WTC11 (cell line): Measurements from ENCODE around the gene FOXRED2. TPM values are rescaled to one million over a fixed set of nuclear protein-coding genes. Genes with fewer than 3 reads are reported as not detected.

Experiments
- ATAC-seq: fragments of 200-7000 bp; cut with Tn5 transposase; 2 replicates; pipeline ENCODE4 v1.10.0; 2021; ENCODE audit warnings: mild to moderate bottlenecking, moderate library complexity
- CTCF ChIA-PET: fragments of 300-600 bp; sonication (Branson Sonifier 250); formaldehyde crosslinking; loops from one replicate; lab custom pipeline; 2021; ENCODE audit warnings: antibody characterized with exemption; lab: Charles Lee
- POLR2A ChIA-PET: fragments of 350-600 bp; sonication (Branson Sonifier 250); formaldehyde crosslinking; loops from one replicate; lab custom pipeline; 2021; ENCODE audit warnings: antibody characterized with exemption; lab: Charles Lee
- DNase-seq: peaks from one replicate; pipeline ENCODE4 v3.0.0; 2021; ENCODE audit warnings: low spot score
- H3K27ac Mint-ChIP-seq: 2 replicates; pipeline ENCODE4 v1.8.0; 2021; ENCODE audit warnings: mixed read lengths
- H3K27me3 Mint-ChIP-seq: 2 replicates; pipeline ENCODE4 v1.8.0; 2021; ENCODE audit warnings: low read depth, mild to moderate bottlenecking, moderate library complexity, mixed read lengths
- H3K36me3 Mint-ChIP-seq: 2 replicates; pipeline ENCODE4 v1.8.0; 2021; ENCODE audit warnings: mixed read lengths
- H3K4me1 Mint-ChIP-seq: 2 replicates; pipeline ENCODE4 v1.8.0; 2022; ENCODE audit warnings: mixed read lengths
- H3K4me3 Mint-ChIP-seq: 2 replicates; pipeline ENCODE4 v1.8.0; 2021; ENCODE audit warnings: mild to moderate bottlenecking, moderate library complexity, mixed read lengths
- H3K9me3 Mint-ChIP-seq: 2 replicates; pipeline ENCODE4 v1.8.0; 2021; ENCODE audit warnings: mixed read lengths
- ATF3 ChIP-seq: sonication (generic); formaldehyde crosslinking; conservative IDR thresholded peaks from 2 replicates; pipeline ENCODE4 v1.8.1; 2022; ENCODE audit warnings: mild to moderate bottlenecking, missing genetic modification reagents
- ATF6 ChIP-seq: sonication (generic); formaldehyde crosslinking; IDR thresholded peaks from 2 replicates; pipeline ENCODE4 v1.8.1; 2023; ENCODE audit warnings: mild to moderate bottlenecking, missing genetic modification reagents
- CBFB ChIP-seq: sonication (generic); formaldehyde crosslinking; IDR thresholded peaks from 2 replicates; pipeline ENCODE4 v1.8.1; 2022; ENCODE audit warnings: mild to moderate bottlenecking, low read depth, missing genetic modification reagents
- E2F1 ChIP-seq: sonication (generic); formaldehyde crosslinking; IDR thresholded peaks from 2 replicates; pipeline ENCODE4 v1.8.0; 2022; ENCODE audit warnings: mild to moderate bottlenecking, missing genetic modification reagents
- E2F4 ChIP-seq: sonication (generic); formaldehyde crosslinking; IDR thresholded peaks from 2 replicates; pipeline ENCODE4 v1.8.1; 2022; ENCODE audit warnings: low read depth, mild to moderate bottlenecking, moderate library complexity, missing genetic modification reagents, borderline replicate concordance
- ELF4 ChIP-seq: sonication (generic); formaldehyde crosslinking; IDR thresholded peaks from 2 replicates; pipeline ENCODE4 v1.8.1; 2022; ENCODE audit warnings: low read depth, mild to moderate bottlenecking, moderate library complexity, missing genetic modification reagents
- ETV6 ChIP-seq: sonication (generic); formaldehyde crosslinking; IDR thresholded peaks from 2 replicates; pipeline ENCODE4 v1.8.1; 2022; ENCODE audit warnings: mild to moderate bottlenecking, missing genetic modification reagents
- FOXP1 ChIP-seq: sonication (generic); formaldehyde crosslinking; IDR thresholded peaks from 2 replicates; pipeline ENCODE4 v1.8.0; 2022; ENCODE audit warnings: missing genetic modification reagents, mild to moderate bottlenecking, moderate library complexity, borderline replicate concordance
- GTF2I ChIP-seq: fragments of 250-450 bp; sonication (Bioruptor Pico); conservative IDR thresholded peaks from 2 replicates; pipeline ENCODE4 v1.4.0; 2021; ENCODE audit warnings: mild to moderate bottlenecking
- NFYB ChIP-seq: sonication (generic); formaldehyde crosslinking; conservative IDR thresholded peaks from 2 replicates; pipeline ENCODE4 v1.8.0; 2022; ENCODE audit warnings: low read depth, missing genetic modification reagents
- NR1H2 ChIP-seq: sonication (generic); formaldehyde crosslinking; IDR thresholded peaks from 2 replicates; pipeline ENCODE4 v1.9.0; 2021; ENCODE audit warnings: mild to moderate bottlenecking, moderate library complexity, missing genetic modification reagents
- RELA ChIP-seq: sonication (generic); formaldehyde crosslinking; IDR thresholded peaks from 2 replicates; pipeline ENCODE4 v1.8.1; 2022; ENCODE audit warnings: missing genetic modification reagents, mild to moderate bottlenecking, borderline replicate concordance
- RORB ChIP-seq: fragments of 250-450 bp; sonication (Bioruptor Pico); IDR thresholded peaks from 2 replicates; pipeline ENCODE4 v1.9.0; 2021; ENCODE audit warnings: mild to moderate bottlenecking
- SMAD4 ChIP-seq: sonication (generic); formaldehyde crosslinking; IDR thresholded peaks from 2 replicates; pipeline ENCODE4 v1.8.0; 2022; ENCODE audit warnings: mild to moderate bottlenecking, missing genetic modification reagents
- SOX15 ChIP-seq: fragments of 250-450 bp; sonication (Bioruptor Pico); IDR thresholded peaks from 2 replicates; pipeline ENCODE4 v1.9.0; 2021; ENCODE audit warnings: mild to moderate bottlenecking
- SP1 ChIP-seq: sonication (generic); formaldehyde crosslinking; conservative IDR thresholded peaks from 2 replicates; pipeline ENCODE4 v1.8.1; 2022; ENCODE audit warnings: missing genetic modification reagents
- ZBTB21 ChIP-seq: sonication (generic); formaldehyde crosslinking; IDR thresholded peaks from 2 replicates; pipeline ENCODE4 v1.8.1; 2023; ENCODE audit warnings: mild to moderate bottlenecking, missing genetic modification reagents, borderline replicate concordance
- ZNF219 ChIP-seq: sonication (generic); formaldehyde crosslinking; IDR thresholded peaks from 2 replicates; pipeline ENCODE4 v1.8.0; 2023; ENCODE audit warnings: missing genetic modification reagents, mild to moderate bottlenecking, borderline replicate concordance
- ZNF281 ChIP-seq: sonication (generic); formaldehyde crosslinking; IDR thresholded peaks from 2 replicates; pipeline ENCODE4 v1.8.0; 2023; ENCODE audit warnings: mild to moderate bottlenecking, missing genetic modification reagents
- ZNF317 ChIP-seq: sonication (generic); formaldehyde crosslinking; IDR thresholded peaks from 2 replicates; pipeline ENCODE4 v1.8.1; 2023; ENCODE audit warnings: low read depth, mild to moderate bottlenecking, moderate library complexity, missing genetic modification reagents, borderline replicate concordance
- ZNF396 ChIP-seq: fragments of 250-450 bp; sonication (Bioruptor Pico); IDR thresholded peaks from 2 replicates; pipeline ENCODE4 v1.8.0; 2021; ENCODE audit warnings: mild to moderate bottlenecking, moderate library complexity, borderline replicate concordance
- ZNF423 ChIP-seq: fragments of 250-450 bp; sonication (Bioruptor Pico); IDR thresholded peaks from 2 replicates; pipeline ENCODE4 v2.1.2; 2022; ENCODE audit warnings: mild to moderate bottlenecking, moderate library complexity
- ZNF671 ChIP-seq: fragments of 250-450 bp; sonication (Bioruptor Pico); IDR thresholded peaks from 2 replicates; pipeline ENCODE4 v1.8.0; 2021; ENCODE audit warnings: mild to moderate bottlenecking
- ZSCAN18 ChIP-seq: fragments of 250-450 bp; sonication (Bioruptor Pico); IDR thresholded peaks from 2 replicates; pipeline ENCODE4 v2.1.2; 2022; ENCODE audit warnings: mild to moderate bottlenecking, moderate library complexity
- total RNA-seq: library from RNA; stranded (reverse); gene quantifications from 3 replicates; pipeline ENCODE4 v1.2.3, GENCODE V29; 2021

The FOXRED2 gene
- total RNA-seq, 1 experiment from 2014 or later = 20.1 TPM

GRCh38 chr22:36493690-36494110, 13.1 kb downstream of the FOXRED2 start (continued):
- no peak for TF ChIP-seq ATF3
- TF ChIP-seq RELA = no peak
- TF ChIP-seq CBFB (CRISPR knock-in tag) = no peak
- TF ChIP-seq ZNF317 (CRISPR knock-in tag) = no peak
- TF ChIP-seq, all 79 proteins: peak for 0

GRCh38 chr22:36492109-36492508, 14.7 kb downstream of the FOXRED2 start:
- Mint-ChIP-seq H3K27me3 (peaks cover 1% of the 10 kb centered on the region; the same call in 1 of the 2 replicates), H3K27ac (no peak overlapping the region), H3K4me1 (no peaks in the 10 kb centered on the region), H3K9me3 (peaks cover 3% of the 10 kb centered on the region), H3K36me3 (peaks cover 28% of the 10 kb centered on the region), H3K4me3 (no peak overlapping the region)
- ATAC-seq (no peak), DNase-seq (no peak)
- ChIA-PET CTCF (interaction anchor here (0.6 to 1.1 kb wide), 2 partner anchors 67 to 191 kb away, joined by 4 to 5 read pairs; no protein-coding TSS in a partner anchor), POLR2A (no interaction called here)
- TF ChIP-seq ZNF396 (CRISPR knock-in tag) = no peak
- no peak for TF ChIP-seq ZNF219 (CRISPR knock-in tag)
- TF ChIP-seq ATF6 = no peak
- TF ChIP-seq RORB (CRISPR knock-in tag) = no peak
- TF ChIP-seq SOX15 (CRISPR knock-in tag) = no peak
- no peak for TF ChIP-seq E2F1
- no peak for TF ChIP-seq ZSCAN18 (CRISPR knock-in tag)

GRCh38 chr22:36491155-36491554, 15.7 kb downstream of the FOXRED2 start:
- no peak overlapping the region for H3K4me3 Mint-ChIP-seq
- H3K4me1 Mint-ChIP-seq = no peaks in the 10 kb centered on the region
- no peak for TF ChIP-seq NFYB (CRISPR knock-in tag)
- no peak for TF ChIP-seq ETV6 (CRISPR knock-in tag)
- no peak for TF ChIP-seq SP1
- no peak for TF ChIP-seq E2F4 (CRISPR knock-in tag)
- TF ChIP-seq ZBTB21 (CRISPR knock-in tag) = no peak
- no peak for TF ChIP-seq ZNF671 (CRISPR knock-in tag)
- TF ChIP-seq ZNF423 (CRISPR knock-in tag) = no peak
- TF ChIP-seq ZNF317 (CRISPR knock-in tag) = no peak
- no peak for TF ChIP-seq SMAD4
- TF ChIP-seq ZNF219 (CRISPR knock-in tag) = no peak
- no peak for TF ChIP-seq ATF6
- TF ChIP-seq NR1H2 (CRISPR knock-in tag) = no peak
- TF ChIP-seq GTF2I (CRISPR knock-in tag) = no peak
- TF ChIP-seq ELF4 (CRISPR knock-in tag) = no peak
- no peak for TF ChIP-seq FOXP1
- TF ChIP-seq ZNF281 (CRISPR knock-in tag) = no peak
- CTCF ChIA-PET = interaction anchor here (1.0 to 1.8 kb wide), 2 partner anchors 20 to 204 kb away, joined by 4 to 8 read pairs; no protein-coding TSS in a partner anchor
- no peak for DNase-seq
- H3K27ac Mint-ChIP-seq = no peak overlapping the region
- H3K27me3 Mint-ChIP-seq = peaks cover 5% of the 10 kb centered on the region; the same call in 1 of the 2 replicates
- ATAC-seq = no peak
- H3K9me3 Mint-ChIP-seq = peaks cover 6% of the 10 kb centered on the region
- POLR2A ChIA-PET = no interaction called here
- peaks cover 29% of the 10 kb centered on the region for H3K36me3 Mint-ChIP-seq
